ENCODE results near the gene CYP1A2. TPM values are rescaled to one million over a fixed set of nuclear protein-coding genes. Genes with fewer than 3 reads are reported as not detected.
"Not testable (repeated sequence)": the region's sequence is repeated elsewhere in the genome, so short reads cannot be mapped to it uniquely, and the experiment has no call there.

Gene CYP1A2
- total RNA-seq, 1 donor = not detected

DNA sequence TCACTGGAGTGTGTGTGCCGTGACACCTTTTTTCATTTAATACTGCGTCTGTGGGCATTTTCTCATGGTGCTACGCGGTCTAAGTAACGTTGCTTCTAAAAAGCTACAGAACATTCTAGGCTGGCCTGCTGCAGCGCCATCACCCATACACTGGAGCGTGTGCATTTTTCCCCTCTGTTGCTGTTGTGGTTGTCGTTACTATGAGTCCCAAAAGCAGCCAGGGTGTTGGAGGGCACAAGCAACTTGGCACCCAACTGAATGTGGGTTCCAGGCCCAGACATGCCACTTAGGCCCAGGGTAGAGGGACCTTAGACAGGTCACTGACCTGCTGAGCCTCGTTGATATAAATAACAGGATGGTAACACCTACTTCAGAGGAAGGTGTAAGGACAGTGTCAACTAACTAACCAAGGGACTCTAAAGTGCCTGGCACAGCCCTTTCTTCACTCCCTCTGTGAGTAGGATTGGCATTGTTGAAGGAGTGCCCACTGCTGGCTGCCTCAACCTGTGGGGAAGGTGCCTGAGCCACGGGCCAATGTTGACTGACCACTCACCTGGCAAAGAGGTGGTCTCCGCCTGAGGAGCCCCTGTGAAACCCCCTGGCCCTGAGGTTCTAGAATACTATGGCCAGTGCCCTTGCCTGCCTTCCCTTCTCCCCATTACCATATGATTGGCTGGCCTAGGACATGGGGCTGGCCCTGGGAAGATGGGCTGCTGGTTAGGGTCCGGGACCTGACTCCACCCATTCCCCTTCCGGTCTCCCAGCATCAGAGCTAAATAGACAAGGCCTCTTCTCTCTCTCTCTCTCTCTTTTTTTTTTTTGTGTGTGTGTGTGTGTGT is 36.8 kb downstream of the CYP1A2 start:
- Histone ChIP-seq H3K79me2 (ENCODE audit: insufficient read depth, low read length) (peaks cover 81% of the 10 kb centered on the region), H3K4me2 (ENCODE audit: insufficient read depth, low read length) (no peak overlapping the region), H2AFZ (ENCODE audit: low read length) (no peak overlapping the region), H4K20me1 (ENCODE audit: insufficient read depth, low read length) (peaks cover 66% of the 10 kb centered on the region), H3K4me1 (ENCODE audit: insufficient read depth, low read length) (peaks cover 73% of the 10 kb centered on the region), H3K27ac (ENCODE audit: low read depth, low read length) (peak overlapping the region; percentile 16), H3K4me3 (ENCODE audit: insufficient read depth, low read length) (no peak overlapping the region), H3K36me3 (ENCODE audit: insufficient read depth, low read length) (no peaks in the 10 kb centered on the region), H3K9me3 (ENCODE audit: low read depth, low read length) (no peaks in the 10 kb centered on the region), H3K27me3 (ENCODE audit: insufficient read depth, low read length) (no peaks in the 10 kb centered on the region)
- TF ChIP-seq CTCF (IDR thresholded peaks at IDR 0.05; ENCODE audit: extremely low read depth, low read depth, low read length) = no peak
- no peak for DNase-seq (ENCODE audit: insufficient read length, low spot score, missing footprints)

- not testable (repeated sequence) for H3K36me3 ChIP-seq (ENCODE audit: insufficient read depth, low read length); DNase-seq (ENCODE audit: insufficient read length, low spot score, missing footprints)
- H3K4me1 ChIP-seq (ENCODE audit: insufficient read depth, low read length) = peaks cover 74% of the 10 kb centered on the region
Observed at GRCh38 chr15:74786081-74786480, 37.4 kb downstream of the CYP1A2 start.

GRCh38 chr15:74786551-74787165 is 38.0 kb downstream of the CYP1A2 start:
- H4K20me1 ChIP-seq (ENCODE audit: insufficient read depth, low read length) = peaks cover 69% of the 10 kb centered on the region
- no peaks in the 10 kb centered on the region for H3K9me3 ChIP-seq (ENCODE audit: low read depth, low read length)
- no peaks in the 10 kb centered on the region for H3K27me3 ChIP-seq (ENCODE audit: insufficient read depth, low read length)
- no peak overlapping the region for H3K4me3 ChIP-seq (ENCODE audit: insufficient read depth, low read length)
- TF ChIP-seq CTCF (IDR thresholded peaks at IDR 0.05; ENCODE audit: extremely low read depth, low read depth, low read length) = no peak
- peaks cover 72% of the 10 kb centered on the region for H3K4me1 ChIP-seq (ENCODE audit: insufficient read depth, low read length)
- H2AFZ ChIP-seq (ENCODE audit: low read length) = no peak overlapping the region
- H3K4me2 ChIP-seq (ENCODE audit: insufficient read depth, low read length) = peak overlapping the region; percentile 49
- H3K79me2 ChIP-seq (ENCODE audit: insufficient read depth, low read length) = peaks cover 93% of the 10 kb centered on the region
- no peaks in the 10 kb centered on the region for H3K36me3 ChIP-seq (ENCODE audit: insufficient read depth, low read length)
- DNase-seq (ENCODE audit: insufficient read length, low spot score, missing footprints) = peak; percentile 90
- H3K27ac ChIP-seq (ENCODE audit: low read depth, low read length) = peak overlapping the region; percentile 70

More at GRCh38 chr15:74786081-74786480, 37.4 kb downstream of the CYP1A2 start:
- not testable (repeated sequence) for H3K27me3 ChIP-seq (ENCODE audit: insufficient read depth, low read length); H3K4me3 ChIP-seq (ENCODE audit: insufficient read depth, low read length); H3K9me3 ChIP-seq (ENCODE audit: low read depth, low read length); H2AFZ ChIP-seq (ENCODE audit: low read length)
- H4K20me1 ChIP-seq (ENCODE audit: insufficient read depth, low read length) = peaks cover 67% of the 10 kb centered on the region
- H3K79me2 ChIP-seq (ENCODE audit: insufficient read depth, low read length) = peaks cover 87% of the 10 kb centered on the region
- H3K4me2 ChIP-seq (ENCODE audit: insufficient read depth, low read length) = peak overlapping the region; percentile 49
- peak overlapping the region; percentile 70 for H3K27ac ChIP-seq (ENCODE audit: low read depth, low read length)

- DNase-seq (ENCODE audit: insufficient read length, low spot score, missing footprints) = peak; percentile 98
- Histone ChIP-seq H3K36me3 (ENCODE audit: insufficient read depth, low read length) (no peaks in the 10 kb centered on the region), H3K27me3 (ENCODE audit: insufficient read depth, low read length) (no peaks in the 10 kb centered on the region), H3K79me2 (ENCODE audit: insufficient read depth, low read length) (peaks cover 99% of the 10 kb centered on the region), H3K9me3 (ENCODE audit: low read depth, low read length) (no peaks in the 10 kb centered on the region), H3K4me3 (ENCODE audit: insufficient read depth, low read length) (no peak overlapping the region), H3K4me1 (ENCODE audit: insufficient read depth, low read length) (peaks cover 71% of the 10 kb centered on the region), H2AFZ (ENCODE audit: low read length) (no peak overlapping the region), H4K20me1 (ENCODE audit: insufficient read depth, low read length) (peaks cover 76% of the 10 kb centered on the region), H3K4me2 (ENCODE audit: insufficient read depth, low read length) (peak overlapping the region; percentile 49), H3K27ac (ENCODE audit: low read depth, low read length) (peak overlapping the region; percentile 70)
- peak; percentile 84 for TF ChIP-seq CTCF (IDR thresholded peaks at IDR 0.05; ENCODE audit: extremely low read depth, low read depth, low read length)
Observed at GRCh38 chr15:74787251-74788041, 38.8 kb downstream of the CYP1A2 start.
